ENCODE data around the gene KDM2A. TPM values are rescaled to one million over a fixed set of nuclear protein-coding genes. Genes with fewer than 3 reads are reported as not detected.

The KDM2A gene
- total and polyA plus RNA-seq, 2 donors (not counting 1 experiment from before 2014, with no cell fraction given), result 132 to 229 TPM

DNA sequence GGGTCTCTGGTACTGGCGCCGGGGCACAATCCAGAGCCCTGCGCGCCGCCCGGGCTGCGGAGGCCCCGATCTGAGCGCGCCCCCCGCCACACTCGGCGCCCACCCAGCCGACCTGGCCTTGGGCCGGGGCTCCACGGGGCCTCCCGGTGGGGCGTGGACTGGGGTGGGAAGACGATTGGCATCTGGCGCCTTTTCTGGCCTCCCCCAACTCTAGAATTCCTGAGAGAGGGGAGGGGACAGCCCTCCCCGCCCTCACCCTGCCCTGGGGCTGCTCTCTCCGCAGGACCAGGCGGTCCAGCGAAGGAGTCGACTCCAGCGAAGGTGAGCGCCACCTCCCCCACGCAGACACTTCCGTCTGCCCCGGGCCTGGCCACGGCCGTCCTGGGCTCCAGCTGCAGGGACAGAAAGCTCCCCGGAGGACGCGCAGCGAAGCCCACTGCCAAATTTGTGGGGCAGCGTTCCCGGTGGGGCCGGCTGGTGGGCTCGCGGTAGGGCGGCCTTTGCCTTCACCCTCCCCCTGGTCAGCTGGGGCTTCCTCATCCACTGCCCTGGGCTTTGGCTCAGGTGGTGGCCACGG lies 184.9 kb downstream of the KDM2A start:
- Mint-ChIP-seq H3K4me1 (peaks cover 2% of the 10 kb centered on the region), H3K9me3 (ENCODE audit: insufficient read depth) (no peaks in the 10 kb centered on the region), H3K27ac (no peak overlapping the region), H3K4me3 (peak overlapping the region; percentile 37), H3K27me3 (no peaks in the 10 kb centered on the region)
- peaks cover 4 to 38% of the 10 kb centered on the region in 2 experiments for H3K36me3 ChIP-seq (replicated peaks in 1 of 2; ENCODE audit: control extremely low read depth in 1 of 2, control insufficient read depth in 1 of 2, extremely low read depth in 1 of 2, insufficient read depth in 2 of 2, low read length in 1 of 2)
- peaks cover 3 to 4% of the 10 kb centered on the region in 2 donors for H3K4me1 ChIP-seq (ENCODE audit: control insufficient read depth in 2 of 2, insufficient read depth in 2 of 2, low read length in 2 of 2)
- peaks cover 12% of the 10 kb centered on the region for H3K79me2 ChIP-seq (ENCODE audit: control insufficient read depth, insufficient read depth, low read length)
- no peak overlapping the region for H3K27ac ChIP-seq (ENCODE audit: low read length in 2 of 2)
- intact Hi-C loops (cut with micrococcal nuclease), result no loop called here
- no peak for DNase-seq
- 63% methylated on average over 41 of the region's 43 CpGs for WGBS (ENCODE audit: insufficient coverage)
- no peaks in the 10 kb centered on the region for H3K27me3 ChIP-seq (replicated peaks in 1 of 4; ENCODE audit: control extremely low read depth in 1 of 4, control insufficient read depth in 3 of 4, insufficient read depth in 4 of 4, low read length in 3 of 4)
- H3K4me3 ChIP-seq (ENCODE audit: control extremely low read depth in 1 of 5, extremely low read depth in 1 of 5, insufficient read depth in 1 of 5, low read depth in 2 of 5, low read length in 4 of 5), result peak overlapping the region in 3 of 5 experiments; percentile 38 to 56 (median 44)
- ChIA-PET POLR2A (interaction anchor here (0.5 to 2.2 kb wide), 4 partner anchors 15 to 755 kb away, joined by 3 to 10 read pairs (median 4); partner anchors contain the start of genes ANKRD13D and POLD4), CTCF (interaction anchor here (2.6 kb wide), 1 partner anchor 13 kb away, joined by 8 read pairs; no protein-coding TSS in a partner anchor)
- H3K9me3 ChIP-seq (ENCODE audit: control extremely low read depth in 1 of 3, control insufficient read depth in 2 of 3, insufficient read depth in 1 of 3, low read length in 2 of 3), result no peaks in the 10 kb centered on the region
- peak overlapping the region; percentile 45 for H3K9ac ChIP-seq (ENCODE audit: low read length)
- H2AFZ ChIP-seq (ENCODE audit: insufficient read depth, low read depth, low read length, poor library complexity, severe bottlenecking), result peak overlapping the region; percentile 49
- no peak for ATAC-seq (ENCODE audit: low read depth)
- TF ChIP-seq, protein P1, sequence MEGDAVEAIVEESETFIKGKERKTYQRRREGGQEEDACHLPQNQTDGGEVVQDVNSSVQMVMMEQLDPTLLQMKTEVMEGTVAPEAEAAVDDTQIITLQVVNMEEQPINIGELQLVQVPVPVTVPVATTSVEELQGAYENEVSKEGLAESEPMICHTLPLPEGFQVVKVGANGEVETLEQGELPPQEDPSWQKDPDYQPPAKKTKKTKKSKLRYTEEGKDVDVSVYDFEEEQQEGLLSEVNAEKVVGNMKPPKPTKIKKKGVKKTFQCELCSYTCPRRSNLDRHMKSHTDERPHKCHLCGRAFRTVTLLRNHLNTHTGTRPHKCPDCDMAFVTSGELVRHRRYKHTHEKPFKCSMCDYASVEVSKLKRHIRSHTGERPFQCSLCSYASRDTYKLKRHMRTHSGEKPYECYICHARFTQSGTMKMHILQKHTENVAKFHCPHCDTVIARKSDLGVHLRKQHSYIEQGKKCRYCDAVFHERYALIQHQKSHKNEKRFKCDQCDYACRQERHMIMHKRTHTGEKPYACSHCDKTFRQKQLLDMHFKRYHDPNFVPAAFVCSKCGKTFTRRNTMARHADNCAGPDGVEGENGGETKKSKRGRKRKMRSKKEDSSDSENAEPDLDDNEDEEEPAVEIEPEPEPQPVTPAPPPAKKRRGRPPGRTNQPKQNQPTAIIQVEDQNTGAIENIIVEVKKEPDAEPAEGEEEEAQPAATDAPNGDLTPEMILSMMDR (IDR thresholded peaks at IDR 0.05), result no peak
- peak overlapping the region; percentile 75 for H3K4me2 ChIP-seq (replicated peaks; ENCODE audit: low read depth, low read length, poor library complexity, severe bottlenecking)
- H4K20me1 ChIP-seq (ENCODE audit: control insufficient read depth, insufficient read depth, low read length, poor library complexity, severe bottlenecking), result peaks cover 43% of the 10 kb centered on the region

DNA sequence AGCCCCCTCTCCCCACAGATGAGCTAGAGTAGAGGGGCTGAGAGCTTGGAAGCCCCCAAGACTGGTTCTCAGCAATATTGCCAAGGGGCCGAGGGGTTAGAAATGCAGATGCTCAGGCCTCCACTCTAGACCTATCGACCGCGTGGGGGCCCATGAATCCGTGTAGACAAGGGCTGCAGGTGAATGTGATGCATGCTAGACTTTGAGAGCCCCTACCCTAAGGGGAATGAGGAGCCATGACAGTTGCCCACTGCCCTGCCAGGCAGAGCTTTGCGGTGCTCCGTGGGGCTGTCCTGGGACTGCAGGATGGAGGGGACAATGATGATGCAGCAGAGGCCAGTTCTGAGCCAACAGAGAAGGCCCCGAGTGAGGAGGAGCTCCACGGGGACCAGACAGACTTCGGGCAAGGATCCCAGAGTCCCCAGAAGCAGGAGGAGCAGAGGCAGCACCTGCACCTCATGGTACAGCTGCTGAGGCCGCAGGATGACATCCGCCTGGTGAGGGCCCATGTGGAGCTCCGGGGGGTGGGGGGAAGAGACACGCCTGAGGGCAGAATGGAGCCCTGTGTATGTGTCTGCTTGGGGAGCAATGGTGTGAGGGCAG lies 185.5 kb downstream of the KDM2A start:
- Mint-ChIP-seq H3K27ac (no peak overlapping the region), H3K27me3 (no peaks in the 10 kb centered on the region), H3K4me3 (no peak overlapping the region), H3K4me1 (peaks cover 2% of the 10 kb centered on the region), H3K9me3 (ENCODE audit: insufficient read depth) (no peaks in the 10 kb centered on the region)
- Histone ChIP-seq H3K9me3 (ENCODE audit: control extremely low read depth in 1 of 3, control insufficient read depth in 2 of 3, insufficient read depth in 1 of 3, low read length in 2 of 3) (no peaks in the 10 kb centered on the region), H3K27me3 (replicated peaks in 1 of 4; ENCODE audit: control extremely low read depth in 1 of 4, control insufficient read depth in 3 of 4, insufficient read depth in 4 of 4, low read length in 3 of 4) (no peaks in the 10 kb centered on the region), H3K27ac (ENCODE audit: low read length in 2 of 2) (no peak overlapping the region), H4K20me1 (ENCODE audit: control insufficient read depth, insufficient read depth, low read length, poor library complexity, severe bottlenecking) (peaks cover 36% of the 10 kb centered on the region), H2AFZ (ENCODE audit: insufficient read depth, low read depth, low read length, poor library complexity, severe bottlenecking) (no peak overlapping the region), H3K9ac (ENCODE audit: low read length) (no peak overlapping the region), H3K4me3 (ENCODE audit: control extremely low read depth in 1 of 5, extremely low read depth in 1 of 5, insufficient read depth in 1 of 5, low read depth in 2 of 5, low read length in 4 of 5) (no peak overlapping the region), H3K4me1 (ENCODE audit: control insufficient read depth in 2 of 2, insufficient read depth in 2 of 2, low read length in 2 of 2) (peaks cover 3 to 4% of the 10 kb centered on the region in 2 donors), H3K36me3 (replicated peaks in 1 of 2; ENCODE audit: control extremely low read depth in 1 of 2, control insufficient read depth in 1 of 2, extremely low read depth in 1 of 2, insufficient read depth in 2 of 2, low read length in 1 of 2) (peaks cover 4 to 31% of the 10 kb centered on the region in 2 experiments), H3K79me2 (ENCODE audit: control insufficient read depth, insufficient read depth, low read length) (peaks cover 5% of the 10 kb centered on the region), H3K4me2 (replicated peaks; ENCODE audit: low read depth, low read length, poor library complexity, severe bottlenecking) (peak overlapping the region; percentile 75)
- CTCF ChIA-PET, result interaction anchor here (2.6 kb wide), 1 partner anchor 12 kb away, joined by 8 read pairs; no protein-coding TSS in a partner anchor
- 97% methylated on average over 14 of the region's 14 CpGs for WGBS (ENCODE audit: insufficient coverage)
- ATAC-seq (ENCODE audit: low read depth) (no peak), DNase-seq (no peak)
- TF ChIP-seq EZH2 (IDR thresholded peaks at IDR 0.05; ENCODE audit: borderline replicate concordance, insufficient read depth, low read depth, low read length, poor library complexity, severe bottlenecking), result no peak
- TF ChIP-seq, protein P1 (IDR thresholded peaks at IDR 0.05), result no peak
- intact Hi-C loops (cut with micrococcal nuclease), result no loop called here
- POLR2A ChIA-PET, result interaction anchor here (0.5 to 1.2 kb wide), 4 partner anchors 10 to 49 kb away, joined by 3 to 4 read pairs (median 4); partner anchors contain the start of gene POLD4

Measured in B cell (primary cell).